Inflammatory macrophage (primary cell): ENCODE results near the gene PTAFR.

Experiments
- DNase-seq, 2 donors: peaks; one replicate each; pipeline ENCODE4 v3.0.0-alpha.2; 2020 to 2022

The PTAFR gene

DNA sequence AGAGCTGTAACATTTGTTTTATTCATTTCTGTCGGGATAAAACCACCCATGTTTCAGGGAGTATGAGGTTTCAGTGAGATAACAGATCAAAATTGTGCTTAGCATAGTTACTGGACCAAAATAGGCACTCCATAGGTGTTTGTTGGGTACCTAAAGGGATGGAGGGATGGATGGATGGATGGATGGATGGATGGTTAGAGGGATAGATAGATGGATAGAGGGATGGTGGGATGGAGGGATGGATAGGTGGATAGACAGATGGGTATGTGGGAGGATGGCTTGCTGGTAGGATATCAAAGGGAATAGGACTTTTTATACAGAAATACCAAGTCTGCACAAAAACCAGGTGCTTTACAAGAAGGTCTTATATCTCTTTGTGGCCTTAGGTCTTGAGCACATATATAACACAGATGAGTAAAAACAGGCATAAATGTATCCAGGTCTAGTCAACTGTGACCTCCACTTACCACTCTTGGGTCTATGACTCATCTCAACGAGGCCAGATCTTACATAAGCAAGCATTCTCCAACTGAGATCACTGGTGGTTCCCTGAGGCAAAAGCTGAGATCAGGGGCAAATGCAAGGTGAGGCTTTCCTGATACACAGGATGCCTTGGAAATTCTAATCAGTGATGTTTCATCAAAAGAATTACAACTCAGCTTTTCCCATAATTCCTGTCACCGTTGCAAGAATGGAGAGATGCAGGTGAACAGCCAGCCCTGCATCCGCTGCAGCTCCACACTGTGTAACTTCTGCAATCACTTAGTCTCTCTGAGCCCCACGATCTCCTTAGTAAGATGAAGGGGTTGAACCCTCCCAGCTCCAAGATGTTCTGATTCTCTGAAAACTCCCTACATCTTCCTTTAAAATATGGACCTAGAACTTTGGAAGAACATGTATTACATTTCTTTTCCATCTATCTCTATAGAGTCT, 32.0 kb downstream of the PTAFR start:
- DNase-seq = peak; percentile 76 to 80

DNA sequence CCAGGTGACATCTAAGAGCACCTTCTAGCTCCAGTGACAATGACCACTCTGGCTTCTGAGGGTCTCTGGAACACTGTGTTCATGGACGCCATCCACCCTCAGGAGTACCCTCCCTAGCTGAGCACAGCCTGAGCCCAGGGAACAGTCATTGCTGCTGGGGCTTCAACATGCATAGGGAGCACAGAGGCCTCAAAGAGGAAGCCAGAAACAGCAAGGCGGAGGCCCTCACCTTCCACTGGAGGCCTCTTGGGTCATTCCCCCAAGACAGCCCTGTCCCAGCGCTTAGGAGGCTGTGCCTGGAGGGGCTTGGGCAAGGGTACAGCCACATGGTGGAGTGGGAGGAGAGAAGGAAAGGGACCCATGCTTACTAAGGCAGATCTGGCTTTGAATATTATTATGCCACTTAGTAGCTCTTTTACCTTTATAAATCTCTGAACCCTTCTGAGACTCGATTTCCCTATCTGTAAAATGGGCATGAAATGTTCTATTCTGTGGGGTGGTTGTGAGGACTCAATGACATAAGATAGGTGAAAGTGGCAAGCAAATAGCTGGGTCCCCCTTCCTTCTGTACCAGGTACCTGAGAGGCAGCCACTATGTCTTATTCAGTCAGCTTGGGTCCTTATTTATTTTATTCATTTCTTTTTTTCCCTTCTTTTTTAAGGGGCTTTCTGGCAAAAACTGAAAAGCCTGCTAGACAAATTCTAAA, 32.8 kb downstream of the PTAFR start:
- DNase-seq = peak; percentile 44 to 66

DNA sequence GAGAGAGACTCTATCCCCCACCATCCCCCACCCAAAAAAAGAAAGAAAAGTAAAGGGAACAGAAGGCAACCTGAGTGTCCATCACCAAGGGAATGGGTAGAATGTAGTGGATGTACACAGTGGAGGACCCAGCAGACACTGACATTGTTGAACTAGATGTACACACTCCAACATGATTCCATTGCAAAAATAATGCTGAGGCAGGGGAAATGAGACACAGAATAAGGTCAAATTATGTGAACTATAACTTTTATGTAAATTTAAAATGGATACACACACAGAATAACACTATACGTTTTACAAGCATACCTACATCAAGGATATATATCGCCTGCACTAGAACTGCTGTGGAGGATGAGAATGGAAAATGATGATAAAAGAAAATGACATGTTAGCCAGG, 34.8 kb downstream of the PTAFR start:
- DNase-seq = peak in 1 of 2 donors; percentile 2

DNA sequence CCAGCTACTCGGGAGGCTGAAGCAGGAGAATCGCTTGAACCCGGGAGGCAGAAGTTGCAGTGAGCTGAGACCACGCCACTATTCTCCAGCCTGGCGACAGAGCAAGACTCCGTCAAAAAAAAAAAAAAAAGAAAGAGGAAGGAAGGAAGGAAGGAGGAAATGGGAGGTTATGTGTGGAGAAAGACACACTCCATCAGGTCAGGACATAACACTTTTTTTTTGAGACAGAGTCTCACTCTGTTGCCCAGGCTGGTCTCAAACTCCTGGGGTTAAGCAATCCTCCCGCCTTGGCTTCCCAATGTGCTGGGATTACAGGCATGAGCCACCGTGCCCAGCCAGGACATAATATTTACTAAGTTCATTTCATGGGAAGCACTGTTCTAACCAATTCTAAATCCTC, 36.6 kb downstream of the PTAFR start:
- peak in 1 of 2 donors; percentile 30 for DNase-seq

DNA sequence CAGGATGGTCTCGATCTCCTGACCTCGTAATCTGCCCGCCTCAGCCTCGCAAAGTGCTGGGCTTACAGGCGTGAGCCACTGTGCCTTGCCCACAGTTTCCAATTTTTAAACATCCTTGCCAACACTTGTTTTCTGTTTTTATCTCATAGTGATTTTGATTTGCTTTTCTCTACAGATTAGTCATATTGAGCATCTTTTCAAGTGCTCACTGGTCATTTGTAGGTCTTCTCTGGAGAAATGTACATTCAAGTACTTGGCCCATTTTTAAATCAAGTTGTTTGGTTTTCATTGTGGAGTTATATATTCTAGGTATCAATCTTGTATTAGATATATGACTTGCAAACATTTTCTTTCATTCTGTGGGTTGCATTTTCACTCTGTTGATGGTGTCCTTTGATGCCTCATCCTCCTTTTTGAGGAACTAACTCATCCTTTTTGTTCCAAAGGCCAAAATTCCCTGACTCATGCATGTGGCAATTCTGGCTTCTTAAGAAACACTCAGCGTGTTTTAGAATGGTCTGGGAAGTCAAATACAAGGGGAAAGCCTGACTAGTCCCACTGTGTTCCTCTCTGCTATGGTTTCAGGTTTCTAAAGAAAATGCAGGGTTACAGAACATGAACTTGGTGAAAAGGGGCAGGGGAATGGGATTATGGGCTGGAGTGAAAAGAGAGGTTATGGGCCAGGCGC, 37.3 kb downstream of the PTAFR start:
- peak; percentile 95 to 97 for DNase-seq

DNA sequence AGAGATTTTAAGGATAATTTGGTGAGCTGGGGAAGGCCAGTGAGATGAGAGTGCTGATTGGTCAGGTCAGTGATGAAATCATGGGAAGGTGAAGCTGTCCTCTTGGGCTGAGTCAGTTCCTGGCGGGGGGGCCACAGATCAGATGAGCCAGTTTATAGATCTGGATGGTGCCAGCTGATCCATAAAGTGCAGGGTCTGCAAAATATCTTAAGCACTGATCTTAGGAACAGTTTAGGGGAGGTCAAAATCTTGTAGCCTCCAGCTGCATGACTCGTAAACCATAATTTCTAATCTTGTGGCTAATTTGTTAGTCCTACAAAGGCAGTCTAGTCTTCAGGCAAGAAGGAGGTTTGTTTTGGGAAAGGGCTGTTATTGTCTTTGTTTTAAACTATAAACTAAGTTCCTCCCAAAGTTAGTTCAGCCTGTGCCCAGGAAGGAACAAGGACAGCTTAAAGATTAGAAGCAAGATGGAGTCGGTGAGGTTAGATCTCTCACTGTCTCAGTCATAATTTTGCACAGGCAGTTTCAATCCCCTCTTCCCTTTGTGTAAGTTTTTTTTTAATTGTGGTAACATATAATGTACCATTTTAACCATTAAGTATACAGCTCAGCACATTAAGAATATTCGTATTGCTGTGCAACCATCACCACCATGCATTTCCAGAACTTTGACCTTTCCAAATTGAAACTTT, 39.4 kb downstream of the PTAFR start:
- DNase-seq = no peak

DNA sequence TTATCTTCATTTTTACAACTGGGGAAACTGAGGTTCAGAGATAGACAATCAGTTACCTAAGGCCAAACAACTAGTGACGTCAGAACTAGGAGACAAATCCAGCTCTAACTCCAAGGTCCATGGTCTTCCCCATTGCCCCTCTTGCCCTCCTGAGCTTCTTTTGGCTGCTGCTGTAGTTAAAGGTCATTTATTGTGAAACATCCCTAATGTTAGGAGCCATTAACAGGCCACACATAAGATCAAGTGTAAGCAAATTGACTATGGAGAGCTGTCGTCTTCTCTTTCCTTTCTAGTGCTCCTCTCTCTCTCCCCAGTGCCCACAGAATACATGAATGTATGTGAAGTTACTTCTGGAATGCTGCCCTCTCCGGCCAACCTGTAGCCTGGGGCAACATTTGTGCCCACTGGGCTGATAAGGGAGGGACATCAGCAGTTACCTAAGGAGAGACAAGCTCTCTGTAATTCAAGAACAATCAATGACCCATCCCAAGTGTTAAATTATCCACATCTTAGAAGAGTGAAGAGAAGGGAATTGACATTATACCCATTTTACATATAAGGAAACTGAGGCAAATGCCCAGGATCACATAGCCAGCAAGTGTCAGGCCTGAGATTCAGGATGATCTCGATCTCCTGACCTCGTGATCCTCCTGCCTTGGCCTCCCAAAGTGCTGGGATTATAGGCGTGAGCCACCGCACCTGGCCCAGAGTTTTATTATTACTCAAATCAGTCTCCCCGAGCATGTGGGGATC, 40.1 kb downstream of the PTAFR start:
- no peak for DNase-seq

DNA sequence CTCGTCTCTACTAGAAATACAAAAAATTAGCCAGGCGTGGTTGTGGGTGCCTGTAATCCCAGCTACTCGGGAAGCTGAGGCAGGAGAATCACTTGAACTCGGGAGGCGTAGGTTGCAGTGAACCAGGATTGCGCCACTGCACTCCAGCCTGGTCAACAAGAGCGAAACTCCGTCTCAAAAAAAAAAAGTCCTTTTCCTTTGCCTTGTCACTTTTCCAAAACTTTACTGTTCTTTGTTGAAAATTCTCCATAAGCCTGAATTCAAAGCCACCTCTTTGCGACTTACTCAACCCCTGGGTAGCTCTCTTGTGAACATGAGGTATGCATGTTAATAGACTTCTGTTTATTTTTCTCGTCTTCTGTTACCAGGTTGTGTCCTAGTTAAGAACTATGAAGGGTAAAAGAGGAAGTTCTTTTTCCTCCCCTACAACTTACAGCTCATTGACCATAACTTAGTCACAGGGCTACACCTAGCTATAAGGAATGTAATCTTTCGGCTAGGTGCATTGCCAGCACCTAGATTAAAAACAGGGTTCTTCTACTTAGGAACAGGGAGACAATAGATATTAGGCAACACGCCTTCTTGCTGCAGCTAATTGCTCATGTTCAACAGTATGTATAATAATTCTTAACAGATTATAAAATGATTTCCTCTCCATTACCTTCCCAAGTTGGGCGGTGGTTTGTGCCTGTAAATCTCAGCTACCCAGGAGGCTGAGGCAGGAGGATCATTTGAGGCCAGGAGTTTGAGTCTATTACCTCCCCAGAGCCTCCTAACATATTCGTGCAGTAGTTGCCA, 40.9 kb downstream of the PTAFR start:
- peak; percentile 77 to 85 for DNase-seq

DNA sequence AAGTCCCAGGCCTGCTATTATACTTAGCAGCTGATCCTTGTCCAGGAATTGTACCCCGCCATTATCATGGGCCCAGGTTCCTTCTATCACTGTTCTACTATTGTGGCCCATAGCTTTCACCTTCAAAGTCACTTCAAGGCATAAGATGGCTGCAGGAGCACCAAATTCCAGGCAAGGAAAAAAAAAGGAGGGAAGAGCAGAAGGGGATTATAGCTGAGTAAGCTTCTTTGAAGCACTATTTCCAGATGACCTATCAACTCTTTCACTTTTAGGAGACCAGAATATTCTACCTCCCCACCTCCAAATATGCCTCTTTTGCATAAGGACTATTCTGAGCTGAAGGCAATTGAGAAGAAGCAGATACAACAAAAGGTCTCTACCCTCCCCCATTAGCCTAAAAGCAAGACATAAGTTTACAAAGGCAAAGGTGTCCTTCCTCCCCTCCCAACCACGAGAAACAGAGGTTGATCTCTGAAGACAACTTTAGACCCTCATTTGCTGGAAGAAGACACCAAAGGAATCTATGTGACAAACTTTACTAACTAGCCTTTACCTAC, 41.8 kb downstream of the PTAFR start:
- no peak for DNase-seq

DNA sequence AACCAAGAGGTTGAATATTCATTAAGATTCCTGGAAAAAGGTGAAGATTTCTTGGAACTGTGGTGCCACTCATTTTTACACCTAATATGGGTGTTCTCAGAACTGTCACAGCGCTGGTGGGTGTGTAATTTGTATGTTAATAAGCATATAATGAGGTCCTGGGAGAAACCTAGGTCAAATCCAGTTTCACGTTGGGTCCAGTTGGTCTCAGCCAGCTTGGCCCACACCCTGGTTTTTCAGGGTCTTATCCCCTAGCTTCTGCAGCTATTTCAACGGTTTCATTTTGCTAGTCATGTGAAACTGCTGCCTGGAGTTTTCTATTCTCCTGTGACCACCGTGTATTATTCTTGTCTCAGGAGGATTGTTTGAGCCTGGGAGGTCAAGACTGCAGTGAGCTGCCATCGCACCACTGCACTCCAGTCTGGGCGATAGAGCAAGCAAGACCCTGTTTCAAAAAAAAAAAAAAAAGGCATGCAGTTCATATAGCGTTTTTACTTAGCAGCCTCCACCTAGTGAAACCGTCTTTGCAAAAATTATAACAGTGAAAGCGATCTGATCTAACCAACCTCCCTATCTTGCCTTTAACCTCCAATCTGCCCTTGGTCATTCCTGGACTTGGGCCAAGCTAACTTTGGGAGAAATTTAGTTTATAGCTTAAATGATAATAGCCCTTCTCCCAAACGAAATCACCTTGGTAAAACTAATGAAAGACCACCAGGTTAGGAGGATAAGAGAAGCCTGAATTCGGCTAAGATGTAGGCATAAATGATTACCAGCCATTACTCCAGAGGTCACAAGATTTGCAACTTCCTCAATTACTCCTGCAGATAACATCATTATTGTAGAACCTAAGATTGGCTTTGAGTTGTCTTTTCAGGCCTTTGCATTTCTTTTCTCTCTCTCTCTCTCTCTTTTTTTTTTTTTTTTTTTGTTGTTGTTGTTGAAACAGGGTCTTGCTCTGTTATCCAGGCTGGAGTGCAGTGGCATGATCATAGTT, 44.0 kb downstream of the PTAFR start:
- DNase-seq = peak; percentile 68 to 74

DNA sequence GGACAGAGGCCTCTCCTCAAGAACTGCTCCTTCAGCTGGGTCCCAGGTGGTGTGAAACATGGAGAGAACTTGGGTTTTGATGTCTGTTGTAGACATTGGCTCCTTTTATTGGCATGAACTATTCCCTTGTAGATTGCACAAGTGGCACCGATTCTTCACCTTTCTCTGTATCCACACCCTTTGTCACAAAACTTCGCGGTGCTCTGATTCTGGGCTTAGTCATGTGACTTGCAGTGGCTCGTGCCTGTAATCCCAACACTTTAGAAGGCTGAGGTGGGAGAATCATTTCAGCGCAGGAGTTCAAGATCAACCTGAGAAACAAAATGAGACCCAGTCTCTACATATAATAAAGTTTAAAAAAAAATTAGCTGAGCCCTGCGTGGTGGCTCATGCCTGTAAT, 45.6 kb downstream of the PTAFR start:
- DNase-seq = no peak

DNA sequence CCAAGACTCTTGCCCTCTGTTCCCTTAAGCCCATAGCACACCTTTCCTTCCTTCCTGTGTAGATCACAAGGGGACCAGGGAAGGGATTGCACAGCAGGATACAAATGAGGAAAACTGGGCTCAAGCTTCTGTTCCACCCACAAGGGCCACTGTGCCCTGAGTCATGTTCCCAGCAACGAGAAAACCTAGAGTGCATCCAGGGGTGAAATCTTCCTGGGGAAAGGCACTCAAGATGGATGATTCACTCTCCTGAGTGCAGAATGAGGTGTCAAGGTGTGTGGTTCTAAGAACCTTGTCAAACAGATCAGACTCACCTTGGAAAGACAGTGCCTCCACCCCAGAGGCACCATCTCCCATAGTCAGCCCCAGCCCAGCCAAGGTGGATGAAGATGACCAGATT, 47.3 kb downstream of the PTAFR start:
- peak in 1 of 2 donors; percentile 63 for DNase-seq

DNA sequence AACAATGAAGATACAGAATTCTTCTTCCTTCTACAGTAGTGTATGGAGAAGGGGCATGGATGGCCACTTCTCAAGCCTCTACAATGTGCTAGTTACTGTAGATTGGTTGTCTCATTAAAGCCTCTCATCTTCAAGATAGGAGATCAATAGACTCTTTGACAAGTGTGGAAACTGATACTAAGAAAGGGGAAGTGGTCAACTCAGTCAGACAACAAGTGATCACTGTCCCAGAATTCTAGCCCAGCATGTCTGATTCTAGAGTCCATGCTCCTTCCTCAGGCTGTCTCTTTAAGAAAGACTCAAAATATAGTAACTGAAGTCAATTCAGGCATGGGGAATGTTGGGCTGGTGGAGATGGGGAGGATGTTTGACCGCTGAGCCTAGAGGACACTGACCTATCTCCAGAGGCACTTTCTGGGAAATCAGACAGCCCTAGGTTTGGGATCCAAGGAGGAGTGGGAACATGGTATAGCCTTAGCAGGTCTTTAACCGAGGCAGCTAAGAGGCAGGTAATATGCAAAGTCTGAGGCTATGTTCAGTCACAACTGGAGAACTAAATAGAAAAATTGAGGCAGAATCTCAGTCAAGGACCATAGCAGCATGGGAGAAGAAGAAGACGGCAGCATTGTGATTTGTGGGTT, 48.8 kb downstream of the PTAFR start:
- DNase-seq = peak; percentile 64 to 68

DNA sequence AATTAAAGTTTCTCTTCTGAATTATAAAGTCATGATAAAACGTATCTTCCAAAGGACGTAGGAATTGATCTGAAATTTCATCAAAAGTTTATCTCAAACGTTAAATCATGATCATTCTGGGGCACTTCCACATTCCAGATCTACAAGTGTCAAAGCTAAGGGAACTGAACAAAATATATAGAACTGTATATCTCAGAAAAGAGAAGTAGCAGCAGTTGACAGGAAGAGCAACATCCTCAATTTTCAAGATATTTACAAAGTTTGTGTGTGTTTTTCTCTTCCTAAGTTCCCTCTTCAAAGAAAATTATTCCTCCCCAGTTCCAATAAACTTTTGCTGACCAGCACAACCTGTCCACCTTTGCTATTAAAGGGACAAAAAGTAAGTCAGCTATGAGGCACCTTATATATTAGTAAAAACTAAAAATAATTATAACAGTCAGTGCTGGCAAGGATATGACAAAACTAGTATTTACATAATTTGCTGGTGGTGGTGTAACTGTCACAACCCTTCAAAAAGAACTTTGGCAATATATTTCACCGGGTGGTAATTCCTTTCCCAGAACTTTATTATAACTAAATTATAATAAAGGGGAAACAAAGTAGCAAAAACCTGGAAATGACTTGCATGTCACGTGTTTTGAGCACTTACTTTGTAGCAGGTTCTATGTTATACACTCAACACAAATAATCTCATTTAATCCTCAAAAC, 49.6 kb downstream of the PTAFR start:
- DNase-seq = peak; percentile 59 to 87

DNA sequence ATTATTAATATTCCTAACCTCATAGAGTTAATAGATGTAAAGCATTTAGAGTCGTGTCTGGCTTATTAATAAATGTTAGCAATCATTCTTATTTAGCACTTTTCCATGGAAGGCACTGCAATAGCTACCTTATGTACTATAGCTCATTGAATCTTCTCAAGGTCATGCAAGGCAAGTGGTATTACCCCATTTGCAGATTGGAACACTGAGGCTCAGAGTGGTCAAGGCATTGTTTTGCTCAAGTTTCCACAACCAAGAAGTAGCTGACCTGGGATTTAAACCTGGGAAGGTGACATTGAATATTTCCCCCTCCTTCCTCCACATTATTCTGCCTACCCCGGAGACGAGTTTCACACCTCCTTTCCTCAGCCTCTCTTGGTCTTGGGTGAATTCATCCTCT, 50.3 kb downstream of the PTAFR start:
- DNase-seq = peak in 1 of 2 donors; percentile 17

DNA sequence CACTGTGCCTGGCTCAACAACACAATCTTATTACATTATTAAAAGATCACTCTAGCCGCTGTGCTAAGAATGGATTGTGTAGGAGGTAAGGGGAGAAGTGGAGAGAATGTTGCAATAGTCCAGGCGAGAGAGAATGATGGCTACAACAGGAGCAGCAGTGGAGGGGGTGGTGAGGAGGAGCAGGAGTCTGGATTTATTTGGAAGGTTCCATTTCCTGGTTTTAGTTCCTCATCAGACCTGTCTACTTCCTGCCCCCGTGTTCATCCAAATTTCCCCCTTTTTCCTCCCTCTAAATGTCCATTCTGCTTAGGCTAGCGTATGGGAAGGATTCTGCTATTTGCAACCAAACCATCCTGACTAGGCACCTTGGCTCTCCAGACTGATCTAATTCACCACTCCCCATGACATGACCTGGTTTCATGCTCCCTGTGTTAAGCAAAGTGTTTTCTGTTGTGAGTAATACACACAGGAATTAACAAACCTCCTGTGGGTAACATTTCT, 53.0 kb downstream of the PTAFR start:
- peak; percentile 92 to 96 for DNase-seq

DNA sequence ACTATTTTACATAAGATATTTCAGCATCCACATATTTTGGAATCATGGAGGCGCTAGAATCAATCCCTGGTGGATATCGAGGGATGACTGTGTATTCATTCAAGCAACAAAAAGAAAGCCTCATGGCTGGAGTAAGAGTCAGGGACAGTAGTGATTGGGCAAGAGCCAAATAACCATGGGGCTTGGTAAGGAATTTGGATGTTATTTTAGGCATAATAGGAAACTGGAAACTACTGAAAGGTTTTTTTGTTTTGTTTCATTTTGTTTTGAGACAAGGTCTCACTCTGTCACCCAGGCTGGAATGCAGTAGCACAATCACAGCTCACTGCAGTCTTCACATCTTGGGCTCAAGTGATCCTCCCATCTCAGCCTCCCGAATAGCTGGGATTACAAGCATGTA, 54.3 kb downstream of the PTAFR start:
- DNase-seq = peak; percentile 20 to 38

DNA sequence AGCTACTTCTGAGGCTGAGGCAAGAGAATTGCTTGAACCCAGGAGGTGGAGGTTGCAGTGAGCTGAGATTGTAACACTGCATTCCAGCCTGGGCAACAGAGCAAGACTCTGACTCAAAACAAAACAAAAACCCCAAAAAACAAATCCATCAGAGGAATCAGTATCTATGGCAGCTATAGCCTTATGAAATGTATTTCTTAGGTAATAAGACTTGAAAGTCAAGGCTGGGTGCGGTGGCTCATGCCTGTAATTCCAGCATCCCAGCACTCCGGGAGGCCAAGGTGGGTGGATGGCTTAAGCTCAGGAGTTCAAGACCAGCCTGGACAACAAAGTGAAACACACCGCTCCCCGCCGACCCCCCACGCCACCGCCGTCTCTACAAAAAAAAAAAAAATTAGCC, 56.9 kb downstream of the PTAFR start:
- no peak for DNase-seq
